Kidney epithelial cell (primary cell): ENCODE results near the gene GNG11. TPM values are rescaled to one million over a fixed set of nuclear protein-coding genes. Genes with fewer than 3 reads are reported as not detected.
A peak's percentile ranks its signal among the peaks of the same experiment; 100 is the strongest.

ENCODE experiments used
- DNase-seq: peaks from one replicate; pipeline ENCODE4 v3.0.0-alpha.2; 2010; ENCODE audit warnings: low read depth
- H3K27me3 ChIP-seq: 2 replicates; pipeline ENCODE4 v1.6.0; 2011; ENCODE audit warnings: low read length; ENCODE audit not compliant: control insufficient read depth, insufficient read depth
- H3K36me3 ChIP-seq: 2 replicates; pipeline ENCODE4 v1.5.1; 2011; ENCODE audit warnings: low read length; ENCODE audit not compliant: control insufficient read depth, insufficient read depth
- H3K4me3 ChIP-seq: 2 replicates; pipeline ENCODE4 v1.5.1; 2011; ENCODE audit warnings: low read depth, mild to moderate bottlenecking, control low read depth, low read length
- CTCF ChIP-seq: IDR thresholded peaks from 2 replicates; pipeline ENCODE4 v1.5.1; 2011; ENCODE audit warnings: mild to moderate bottlenecking, moderate library complexity, low read length, control low read depth, inconsistent platforms; ENCODE audit not compliant: insufficient read depth, poor library complexity, severe bottlenecking
- total RNA-seq: library from RNA; depleted of rRNA; stranded (reverse); fragments of >200 nt; gene quantifications from 2 replicates; pipeline ENCODE4 v1.2.3, GENCODE V29; 2015

The GNG11 gene
- total RNA-seq = 12.6 and 14.8 TPM in 2 replicates

DNA sequence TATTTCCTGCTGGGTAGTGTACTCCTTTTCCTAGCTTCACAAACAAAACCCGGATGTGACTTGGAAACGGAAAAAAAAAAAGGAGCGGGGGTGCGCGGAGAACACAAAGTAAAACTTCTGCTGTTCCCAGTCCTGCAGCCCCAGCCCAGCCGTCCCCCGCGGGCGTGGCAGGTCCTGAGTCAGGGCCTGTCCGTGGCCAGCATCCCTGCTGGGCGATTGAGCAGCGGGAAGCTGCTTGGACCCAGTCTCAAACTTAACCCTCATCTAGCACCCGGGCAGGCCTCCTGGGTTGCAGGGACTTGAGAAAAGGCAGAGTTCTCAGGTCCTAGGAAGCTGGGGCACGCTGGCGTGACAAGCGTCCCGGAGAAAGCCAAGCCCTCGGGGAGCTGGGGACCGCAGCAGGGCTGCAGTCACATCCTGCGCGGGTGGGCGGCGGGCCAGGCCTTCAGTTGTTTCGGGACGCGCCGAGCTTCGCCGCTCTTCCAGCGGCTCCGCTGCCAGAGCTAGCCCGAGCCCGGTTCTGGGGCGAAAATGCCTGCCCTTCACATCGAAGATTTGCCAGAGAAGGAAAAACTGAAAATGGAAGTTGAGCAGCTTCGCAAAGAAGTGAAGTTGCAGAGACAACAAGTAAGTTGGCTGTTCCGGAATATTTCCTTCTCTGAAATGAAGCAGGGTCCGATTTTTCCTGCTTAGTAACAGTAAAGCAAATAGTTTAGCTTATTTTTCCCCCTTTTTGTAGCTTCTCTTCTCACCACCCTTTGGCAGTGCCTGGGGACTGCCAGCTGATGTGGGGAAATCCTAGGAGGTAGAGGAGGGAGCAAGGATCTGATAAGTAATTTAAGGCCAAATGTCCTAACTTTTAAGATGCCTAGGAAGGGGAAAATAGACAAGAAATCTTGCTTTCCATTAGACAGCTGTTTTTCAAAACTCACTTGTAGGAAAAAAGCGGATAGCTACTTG is at the start of gene GNG11:
GNG11 (plus strand) TSS at position 129 of the 960 bp plus-strand sequence; CDS start at position 532, 403 bp downstream.
- Histone ChIP-seq H3K27me3 (no peaks in the 10 kb centered on the region), H3K4me3 (peak within 1 kb of the TSS; percentile 45), H3K36me3 (no peaks in the 10 kb centered on the region)
- TF ChIP-seq CTCF = peak; percentile 10
- no peak for DNase-seq

GRCh38 chr7:93873998-93874574 is 47.4 kb upstream of the GNG11 start:
- no peak for DNase-seq
- Histone ChIP-seq H3K4me3 (no peak overlapping the region), H3K36me3 (peaks cover 2% of the 10 kb centered on the region), H3K27me3 (no peaks in the 10 kb centered on the region)
- TF ChIP-seq CTCF = no peak

DNA sequence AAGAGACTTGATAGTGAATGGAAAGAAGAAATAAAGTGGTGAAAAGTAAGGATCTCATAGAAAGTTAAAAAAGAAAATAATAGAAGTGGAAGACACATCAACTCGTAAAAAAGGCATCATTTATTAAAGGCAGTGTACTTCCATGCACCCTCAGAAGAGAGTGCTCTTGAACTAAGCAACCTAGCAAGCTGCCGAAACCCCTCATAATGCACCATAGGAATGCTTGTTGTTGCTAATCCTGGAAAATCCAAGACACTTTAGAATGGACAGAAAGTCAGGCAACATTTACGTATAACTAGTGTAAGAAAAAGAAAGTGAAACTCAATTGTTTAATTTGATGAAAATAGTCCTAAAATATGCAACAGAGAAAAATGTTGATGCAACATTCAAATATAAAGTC is 43.8 kb upstream of the GNG11 start:
- H3K4me3 ChIP-seq = no peak overlapping the region
- DNase-seq = no peak
- no peak for TF ChIP-seq CTCF
- no peaks in the 10 kb centered on the region for H3K27me3 ChIP-seq
- peaks cover 2% of the 10 kb centered on the region for H3K36me3 ChIP-seq

DNA sequence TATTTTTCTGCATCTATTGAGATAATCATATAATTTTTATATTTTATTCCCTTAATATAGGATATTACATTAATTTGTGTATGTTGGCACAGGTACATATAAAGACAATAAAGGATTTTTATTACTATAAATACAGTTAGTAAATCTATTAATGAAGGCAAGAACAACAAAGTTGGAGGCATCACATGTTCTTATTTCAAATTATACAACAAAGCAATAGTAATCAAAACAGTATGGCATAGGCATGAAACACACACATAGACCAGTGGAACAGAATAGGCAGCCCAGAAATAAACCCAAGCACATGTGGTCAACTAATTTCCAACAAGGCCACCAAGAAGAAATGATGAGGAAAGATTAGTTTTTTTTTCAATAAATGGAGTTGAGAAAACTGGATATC is 42.2 kb upstream of the GNG11 start:
- TF ChIP-seq CTCF = no peak
- DNase-seq = no peak
- no peak overlapping the region for H3K4me3 ChIP-seq
- H3K27me3 ChIP-seq = no peaks in the 10 kb centered on the region
- H3K36me3 ChIP-seq = peaks cover under 1% of the 10 kb centered on the region

GRCh38 chr7:93882468-93882867 is 39.1 kb upstream of the GNG11 start:
- no peaks in the 10 kb centered on the region for H3K27me3 ChIP-seq
- H3K36me3 ChIP-seq = no peaks in the 10 kb centered on the region
- TF ChIP-seq CTCF = no peak
- no peak for DNase-seq
- no peak overlapping the region for H3K4me3 ChIP-seq
